Fibroblast of mammary gland (primary cell): ENCODE measurements around the gene RBFOX1.

ENCODE experiments used
- DNase-seq: peaks from one replicate; pipeline ENCODE4 v3.0.0-alpha.2; 2010; ENCODE audit warnings: low read depth
- H3K4me3 ChIP-seq: 2 replicates; pipeline ENCODE4 v1.5.1; 2011; ENCODE audit warnings: low read depth, mild to moderate bottlenecking, low read length, moderate library complexity; ENCODE audit not compliant: control insufficient read depth
- CTCF ChIP-seq: conservative IDR thresholded peaks from 2 replicates; pipeline ENCODE4 v1.5.1; 2011; ENCODE audit warnings: low read depth, low read length, inconsistent platforms; ENCODE audit not compliant: control insufficient read depth, insufficient read depth

The RBFOX1 gene

GRCh38 chr16:7596308-7596707 is 263.7 kb downstream of the RBFOX1 start:
- TF ChIP-seq CTCF = no peak
- DNase-seq = no peak
- no peak overlapping the region for H3K4me3 ChIP-seq

DNA sequence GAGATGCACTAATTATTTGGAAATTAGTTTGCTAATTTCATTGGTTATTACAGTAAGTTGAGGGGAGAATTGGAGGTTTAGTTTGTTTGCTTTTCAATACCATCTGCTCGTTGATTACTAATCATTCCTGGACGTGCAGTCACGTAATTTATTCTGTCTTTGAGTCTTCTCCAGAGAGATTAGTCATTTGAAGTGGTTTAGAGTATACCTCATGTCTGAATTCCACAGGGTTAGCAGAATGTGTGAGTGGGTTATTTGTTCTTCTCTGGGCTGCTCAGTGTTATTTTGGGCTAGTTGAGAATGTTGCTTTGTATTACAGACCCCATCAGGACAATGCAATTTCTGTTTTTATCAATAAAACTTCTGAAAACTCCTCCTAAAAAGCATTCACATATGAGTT is 265.0 kb downstream of the RBFOX1 start:
- no peak overlapping the region for H3K4me3 ChIP-seq
- DNase-seq = no peak
- TF ChIP-seq CTCF = no peak

DNA sequence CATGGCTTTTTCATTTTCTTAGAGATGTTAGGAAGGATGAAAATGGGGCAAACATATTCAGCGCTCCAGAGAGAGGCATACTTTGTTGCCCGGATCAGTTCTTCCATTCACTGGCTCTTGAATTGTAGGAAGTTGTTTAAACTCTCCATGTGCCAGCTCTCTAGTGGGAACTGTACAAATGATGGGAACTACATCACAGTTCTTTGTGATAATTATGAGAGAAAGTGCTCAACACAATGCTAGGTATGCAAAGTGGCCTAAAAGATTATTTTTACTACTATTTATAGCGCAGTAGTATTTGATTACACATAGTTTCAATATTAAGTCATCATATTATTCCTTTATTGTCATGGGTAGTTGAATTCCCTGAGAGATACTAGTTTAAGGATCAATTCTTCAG is 268.5 kb downstream of the RBFOX1 start:
- no peak for DNase-seq
- no peak overlapping the region for H3K4me3 ChIP-seq
- TF ChIP-seq CTCF = no peak

- TF ChIP-seq CTCF = no peak
- no peak for DNase-seq
- no peak overlapping the region for H3K4me3 ChIP-seq
These were observed 269.8 kb downstream of the RBFOX1 start for GRCh38 chr16:7602291-7602950.

- H3K4me3 ChIP-seq = no peak overlapping the region
- no peak for TF ChIP-seq CTCF
These were observed 273.2 kb downstream of the RBFOX1 start for GRCh38 chr16:7605812-7606211.

DNA sequence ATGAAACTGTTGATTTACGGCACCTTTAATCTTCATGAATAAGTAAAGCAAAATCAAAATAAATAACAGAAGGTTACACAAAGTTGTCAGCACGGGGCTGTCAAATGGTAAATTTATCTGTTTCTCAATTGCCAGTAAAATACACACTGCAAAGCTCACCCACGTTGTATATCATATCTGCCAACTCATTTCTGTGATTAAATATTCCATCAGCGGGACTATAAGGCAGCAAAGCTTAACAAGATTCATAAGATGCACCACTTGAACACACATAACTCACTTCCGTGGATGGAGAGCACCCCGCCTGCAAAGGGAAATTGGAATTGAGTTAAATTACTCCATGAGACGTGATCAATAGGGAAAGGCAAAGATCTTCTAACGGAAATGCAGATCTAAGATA is 280.0 kb downstream of the RBFOX1 start:
- no peak for DNase-seq
- H3K4me3 ChIP-seq = no peak overlapping the region
- TF ChIP-seq CTCF = no peak

More at GRCh38 chr16:7605812-7606211, 273.2 kb downstream of the RBFOX1 start:
- DNase-seq = no peak

- TF ChIP-seq CTCF = no peak
- H3K4me3 ChIP-seq = no peak overlapping the region
- DNase-seq = no peak
These were observed 280.9 kb downstream of the RBFOX1 start for GRCh38 chr16:7613518-7613917.
